K562 (cell line): ENCODE measurements around the gene TCF20. TPM values are rescaled to one million over a fixed set of nuclear protein-coding genes. Genes with fewer than 3 reads are reported as not detected.
A peak's percentile ranks its signal among the peaks of the same experiment; 100 is the strongest.

Source experiments
- ATAC-seq: fragments of 200-7000 bp; cut with Tn5 transposase; 3 replicates; pipeline ENCODE4 v1.9.1; 2020; ENCODE audit warnings: moderate library complexity
- BruUV-seq: library from RNA; stranded (reverse); fragments of 400-500 nt; replicated peaks from 2 replicates; lab custom pipeline; 2021; lab: Mats Ljungman, UMichigan
- CTCF ChIA-PET: fragments of 300-600 bp; formaldehyde crosslinking; extraction: SDS; loops from one replicate; lab custom pipeline; 2021; ENCODE audit warnings: low intra/inter-chr PET ratio; lab: Yijun Ruan, JAX
- POLR2A ChIA-PET: fragments of 300-600, 350-650 bp; sonication (Branson Sonifier 250); formaldehyde crosslinking; extraction: SDS; loops from one replicate; lab custom pipeline; 2021; ENCODE audit warnings: antibody characterized with exemption, inconsistent platforms; lab: Yijun Ruan, JAX
- DNase-seq, 4 experiments: peaks; one replicate each; pipeline versions ENCODE4 v3.0.0 to v3.0.0-alpha.2; 2011 to 2018; ENCODE audit warnings: low spot score in 3 of 4, mixed read lengths in 3 of 4; ENCODE audit errors: extremely low read depth in 1 of 4
- FAIRE-seq: peaks from 2 replicates; lab custom pipeline; 2011; peaks lifted over from hg19 to GRCh38; lab: Jason Lieb, UNC
- H2AFZ ChIP-seq: 2 replicates; pipeline ENCODE4 v1.6.0; 2011; ENCODE audit warnings: low read depth, low read length, control low read depth, inconsistent platforms
- H3K27ac ChIP-seq: fragments of 200-600 bp; 3 replicates; pipeline ENCODE4 v1.8.0; 2011; ENCODE audit warnings: low read depth, mild to moderate bottlenecking, control low read depth, inconsistent platforms, low read length, moderate library complexity, mixed read lengths; ENCODE audit errors: extremely low read depth
- H3K27me3 ChIP-seq, 2 experiments: fragments of 300-600 bp in 1 of 2; 2 replicates in 1 of 2; 3 replicates in 1 of 2; pipeline versions ENCODE4 v1.6.0 to v1.8.0; 2011; ENCODE audit warnings: inconsistent platforms in 2 of 2, low read length in 2 of 2, mild to moderate bottlenecking in 1 of 2, mixed read lengths in 1 of 2, moderate library complexity in 1 of 2; ENCODE audit not compliant: control insufficient read depth in 2 of 2, insufficient read depth in 2 of 2
- H3K36me3 ChIP-seq: fragments of 300-600 bp; 3 replicates; pipeline ENCODE4 v1.8.0; 2011; ENCODE audit warnings: mild to moderate bottlenecking, low read length, inconsistent platforms; ENCODE audit not compliant: control insufficient read depth, insufficient read depth
- H3K4me1 ChIP-seq, 2 experiments: fragments of 200-600 bp in 1 of 2; replicated peaks in 1 of 2; 2 replicates in 1 of 2; 3 replicates in 1 of 2; pipeline versions ENCODE4 v1.5.1 to v1.8.0; 2011; ENCODE audit warnings: inconsistent platforms in 2 of 2, low read length in 2 of 2, mild to moderate bottlenecking in 1 of 2, mixed read lengths in 1 of 2, moderate library complexity in 1 of 2; ENCODE audit not compliant: control insufficient read depth in 2 of 2, insufficient read depth in 2 of 2
- H3K4me2 ChIP-seq: 2 replicates; pipeline ENCODE4 v1.6.1; 2011; ENCODE audit warnings: low read length, control low read depth, inconsistent platforms, mixed read lengths; ENCODE audit not compliant: insufficient read depth
- H3K4me3 ChIP-seq: fragments of 200-600 bp; sonication (generic), shearing (Covaris generic); 2 replicates; pipeline ENCODE4 v1.5.1; 2016; ENCODE audit warnings: control low read depth, inconsistent platforms
- H3K79me2 ChIP-seq: fragments of 200-600 bp; 3 replicates; pipeline ENCODE4 v1.8.0; 2011; ENCODE audit warnings: low read length, inconsistent platforms; ENCODE audit not compliant: control insufficient read depth, insufficient read depth
- H3K9ac ChIP-seq, 2 experiments: 2 replicates each; pipeline versions ENCODE4 v1.6.0 to v1.6.1; 2011; ENCODE audit warnings: low read depth in 2 of 2, low read length in 2 of 2, control low read depth in 1 of 2, inconsistent platforms in 1 of 2, mild to moderate bottlenecking in 1 of 2, mixed read lengths in 1 of 2; ENCODE audit not compliant: insufficient read depth in 1 of 2
- H3K9me1 ChIP-seq: one replicate; pipeline ENCODE4 v1.6.0; 2011; ENCODE audit warnings: inconsistent platforms, mild to moderate bottlenecking, low read length, moderate library complexity; ENCODE audit not compliant: control insufficient read depth, insufficient read depth
- H3K9me3 ChIP-seq: replicated peaks from 2 replicates; pipeline ENCODE4 v1.5.1; 2011; ENCODE audit warnings: low read depth, low read length, inconsistent platforms; ENCODE audit not compliant: control insufficient read depth, insufficient read depth
- H4K20me1 ChIP-seq: replicated peaks from 2 replicates; pipeline ENCODE4 v1.6.1; 2011; ENCODE audit warnings: low read length, inconsistent platforms, mixed read lengths; ENCODE audit not compliant: control insufficient read depth, insufficient read depth
- EGR1 ChIP-seq: fragments of 450-650 bp; conservative IDR thresholded peaks from 2 replicates; pipeline ENCODE4 v1.6.1; 2017; ENCODE audit warnings: mild to moderate bottlenecking
- KDM4B ChIP-seq, 2 experiments: fragments of 450-650 bp in 1 of 2; sonication (generic) in 1 of 2; IDR thresholded peaks; 2 replicates each; pipeline ENCODE4 v1.6.1; 2016 to 2017; ENCODE audit warnings: borderline replicate concordance in 2 of 2, antibody characterized with exemption in 1 of 2, low read depth in 1 of 2, mild to moderate bottlenecking in 1 of 2
- KLF6 ChIP-seq: fragments of 250-450 bp; sonication (Bioruptor Pico); IDR thresholded peaks from 2 replicates; pipeline ENCODE4 v1.4.0; 2020; ENCODE audit warnings: mild to moderate bottlenecking, moderate library complexity, borderline replicate concordance
- MTA1 ChIP-seq: fragments of 450-650 bp; IDR thresholded peaks from 2 replicates; pipeline ENCODE4 v1.6.1; 2017; ENCODE audit warnings: borderline replicate concordance
- NFIC ChIP-seq: fragments of 450-650 bp; IDR thresholded peaks from 2 replicates; pipeline ENCODE4 v1.6.1; 2017; ENCODE audit warnings: mild to moderate bottlenecking, inconsistent platforms
- SMC3 ChIP-seq: conservative IDR thresholded peaks from 2 replicates; pipeline ENCODE4 v1.6.1; 2011; ENCODE audit warnings: low read depth, low read length, improper control_type of control experiment; ENCODE audit not compliant: insufficient read depth
- TBP ChIP-seq: optimal IDR thresholded peaks from 2 replicates; pipeline ENCODE3; 2011; ENCODE audit warnings: low read depth, low read length, improper control_type of control experiment
- ZFP36 ChIP-seq: fragments of 150-350 bp; IDR thresholded peaks from 2 replicates; pipeline ENCODE4 v1.6.1; 2018; ENCODE audit warnings: low read length, low read depth; ENCODE audit not compliant: partially characterized antibody
- ZNF584 ChIP-seq: fragments of 200-800 bp; sonication (Bioruptor generic); IDR thresholded peaks from 2 replicates; pipeline ENCODE4 v1.6.1; 2016; ENCODE audit warnings: low read depth, mild to moderate bottlenecking, missing genetic modification characterization, missing compliant biosample characterization
- ZNF76 ChIP-seq: fragments of 250-450 bp; sonication (Bioruptor Pico); IDR thresholded peaks from 2 replicates; pipeline ENCODE4 v1.4.0; 2020; ENCODE audit warnings: mild to moderate bottlenecking, moderate library complexity, borderline replicate concordance
- ZNF79 ChIP-seq: fragments of 250-450 bp; sonication (Bioruptor Pico); IDR thresholded peaks from 2 replicates; pipeline ENCODE4 v1.4.0; 2020; ENCODE audit warnings: low read depth, mild to moderate bottlenecking, moderate library complexity
- WGBS: fragments of 100-300 bp; shearing (Covaris generic); methylation state at CpG from one replicate; pipeline ENCODE4 v1.1.6; 2016; ENCODE audit warnings: low coverage, mixed read lengths; ENCODE audit not compliant: insufficient coverage; ENCODE audit errors: missing lambda C conversion rate; 5-methylcytosine and 5-hydroxymethylcytosine counted together
- in situ Hi-C: fragments of 300-500 bp; cut with MboI; formaldehyde crosslinking; loops from 4 replicates; pipeline ENCODE4 v1.15.0; 2018; ENCODE audit warnings: inconsistent platforms, mixed read lengths
- intact Hi-C: fragments of 100-400 bp; cut with micrococcal nuclease; formaldehyde crosslinking; loops from 2 replicates; pipeline ENCODE4 v1.14.2; 2022
- polyA plus RNA-seq, 8 experiments: library from polyadenylated mRNA; depleted of rRNA in 4 of 8; stranded (reverse) in 5 of 8; unstranded in 3 of 8; fragments of >200 nt; fragmentation: Nextera tagmentation in 2 of 8; fragmentation: Illumina TruSeq in 1 of 8; extraction: Ambion mirVana in 2 of 8; extraction: Trizol in 1 of 8; gene quantifications; 2 replicates each; pipeline versions ENCODE4 v1.2.1 to v1.2.3, GENCODE V29; 2011 to 2014; ENCODE audit warnings: inconsistent platforms in 1 of 8, missing spikeins in 1 of 8
- total RNA-seq, 7 experiments: library from RNA; depleted of rRNA in 6 of 7; stranded (reverse); fragments of >200 nt in 6 of 7; fragmentation: Illumina TruSeq in 2 of 7; extraction: Trizol in 2 of 7; gene quantifications; 2 replicates each; pipeline versions ENCODE4 v1.2.1 to v1.2.3, GENCODE V29; 2011 to 2021; ENCODE audit warnings: low replicate concordance in 1 of 7
- TF ChIP-seq, protein P1 (sequence below): sonication (generic); formaldehyde crosslinking; IDR thresholded peaks from 2 replicates; pipeline ENCODE4 v1.8.0; 2023; ENCODE audit warnings: mild to moderate bottlenecking, missing genetic modification reagents
- TF ChIP-seq, protein P2 (sequence below): fragments of 450-650 bp; IDR thresholded peaks from 2 replicates; pipeline ENCODE4 v1.6.1; 2016; ENCODE audit warnings: low read depth, mild to moderate bottlenecking, moderate library complexity

TCF20 gene
- total and polyA plus RNA-seq, 9 of the 15 experiments (the other 6 are each of a cell fraction or from before 2014, with no cell fraction given) = 0.35 to 43.6 (median 17.5) TPM

DNA sequence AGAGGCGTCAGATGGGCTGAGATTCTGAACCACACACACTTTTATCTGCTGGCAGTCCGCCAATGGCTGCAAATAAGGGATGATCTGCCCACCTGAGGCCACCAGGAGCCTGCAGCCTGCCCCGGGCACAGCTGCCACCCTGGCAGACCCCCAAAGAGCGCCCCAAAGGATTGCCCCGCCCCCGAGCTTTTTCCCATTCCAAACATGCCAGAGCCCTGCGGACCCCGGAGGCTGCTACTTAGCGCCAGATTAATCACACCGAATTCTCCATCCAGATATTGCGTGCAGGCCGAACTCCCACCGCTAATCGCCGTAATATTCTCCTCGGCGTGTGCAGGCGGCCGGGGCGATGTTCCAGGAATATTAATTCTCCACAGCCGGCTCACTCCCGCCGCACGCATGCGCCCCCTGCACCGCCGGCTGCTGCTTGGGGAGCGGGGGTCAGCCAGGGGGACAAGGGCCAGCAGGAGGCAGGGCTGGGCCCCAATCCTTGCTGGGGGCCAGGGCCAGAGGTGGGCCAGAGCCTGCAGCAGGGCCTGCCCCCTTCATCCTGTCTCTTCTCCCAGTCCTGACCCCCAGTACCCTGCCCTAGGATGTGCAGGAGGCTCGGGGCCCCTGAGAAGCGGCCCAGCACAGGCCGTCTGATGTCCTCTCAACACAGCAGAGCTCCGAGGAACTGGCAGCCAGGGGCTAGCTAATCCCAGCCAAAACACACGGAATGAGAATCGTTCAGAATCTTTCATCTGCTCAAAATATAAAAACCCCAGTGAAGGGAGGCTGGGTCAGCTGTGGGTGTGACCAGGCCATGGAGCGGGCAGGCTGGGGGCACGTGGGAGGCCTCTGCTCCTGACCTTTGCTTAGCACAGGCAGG is 19.5 kb upstream of the TCF20 start:
- POLR2A ChIA-PET = no interaction called here
- no peak for FAIRE-seq
- DNase-seq = no peak
- H3K9me3 ChIP-seq = no peaks in the 10 kb centered on the region
- peaks cover 9% of the 10 kb centered on the region; the same call in 1 of the 2 replicates for H4K20me1 ChIP-seq
- H3K4me3 ChIP-seq = no peak overlapping the region
- intact Hi-C loops (no loop called here), in situ Hi-C loops (loop anchor here (10.0 kb wide), 1 partner anchor 115 kb away; no protein-coding TSS in a partner anchor)
- CTCF ChIA-PET = no interaction called here
- no TSS peak for BruUV-seq
- no peak overlapping the region for H3K4me2 ChIP-seq
- no peaks in the 10 kb centered on the region for H3K27me3 ChIP-seq
- WGBS = 50% methylated on average over 27 of the region's 36 CpGs
- no peaks in the 10 kb centered on the region for H3K9me1 ChIP-seq
- no peak for ATAC-seq
- no peak overlapping the region for H3K27ac ChIP-seq
- TF ChIP-seq ZNF584 (CRISPR knock-in tag) (no peak), ZFP36 (no peak), NFIC (0 out of 2 replicates have a peak, but pooled peaks have one; percentile 23)
- peak overlapping the region in 1 of 2 experiments; percentile 35; a peak in 1 of 4 replicates for H3K9ac ChIP-seq
- no peaks in the 10 kb centered on the region for H3K36me3 ChIP-seq
- H3K79me2 ChIP-seq = no peaks in the 10 kb centered on the region
- no peak overlapping the region for H2AFZ ChIP-seq
- peaks cover 0 to 16% of the 10 kb centered on the region in 2 experiments; a peak in 2 of 5 replicates for H3K4me1 ChIP-seq

DNA sequence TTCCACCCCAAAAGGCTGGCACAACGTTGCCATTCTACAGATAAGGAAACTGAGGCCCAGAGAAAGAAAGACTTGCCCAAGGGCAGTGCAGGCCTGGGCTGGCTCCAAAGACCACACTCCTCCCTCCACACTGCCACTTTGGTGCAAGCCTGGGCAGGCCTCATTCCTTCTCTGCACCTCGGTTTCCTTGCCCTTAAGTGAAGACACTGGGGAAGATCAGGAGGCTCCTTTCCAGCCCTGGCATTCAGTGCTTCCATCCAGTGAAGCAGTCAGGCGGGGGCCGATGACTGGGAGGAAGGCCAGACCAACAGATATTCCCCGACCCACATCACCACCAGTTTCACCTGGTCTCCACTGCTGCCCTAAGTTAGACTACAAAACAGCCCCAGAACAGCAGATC is 18.3 kb upstream of the TCF20 start:
- intact Hi-C loops = no loop called here
- POLR2A ChIA-PET = no interaction called here
- TF ChIP-seq SMC3 (no peak), NFIC (no peak), MTA1 (no peak), ZNF76 (CRISPR knock-in tag) (no peak), KDM4B (IDR thresholded peaks at IDR 0.05; ENCODE audit: borderline replicate concordance in 2 of 2, low read depth in 1 of 2) (no peak), ZNF79 (no peak), TBP (no peak), EGR1 (no peak), KLF6 (CRISPR knock-in tag) (no peak)
- TF ChIP-seq, protein P1, sequence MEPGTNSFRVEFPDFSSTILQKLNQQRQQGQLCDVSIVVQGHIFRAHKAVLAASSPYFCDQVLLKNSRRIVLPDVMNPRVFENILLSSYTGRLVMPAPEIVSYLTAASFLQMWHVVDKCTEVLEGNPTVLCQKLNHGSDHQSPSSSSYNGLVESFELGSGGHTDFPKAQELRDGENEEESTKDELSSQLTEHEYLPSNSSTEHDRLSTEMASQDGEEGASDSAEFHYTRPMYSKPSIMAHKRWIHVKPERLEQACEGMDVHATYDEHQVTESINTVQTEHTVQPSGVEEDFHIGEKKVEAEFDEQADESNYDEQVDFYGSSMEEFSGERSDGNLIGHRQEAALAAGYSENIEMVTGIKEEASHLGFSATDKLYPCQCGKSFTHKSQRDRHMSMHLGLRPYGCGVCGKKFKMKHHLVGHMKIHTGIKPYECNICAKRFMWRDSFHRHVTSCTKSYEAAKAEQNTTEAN (CRISPR knock-in tag) = no peak
- TF ChIP-seq, protein P2, sequence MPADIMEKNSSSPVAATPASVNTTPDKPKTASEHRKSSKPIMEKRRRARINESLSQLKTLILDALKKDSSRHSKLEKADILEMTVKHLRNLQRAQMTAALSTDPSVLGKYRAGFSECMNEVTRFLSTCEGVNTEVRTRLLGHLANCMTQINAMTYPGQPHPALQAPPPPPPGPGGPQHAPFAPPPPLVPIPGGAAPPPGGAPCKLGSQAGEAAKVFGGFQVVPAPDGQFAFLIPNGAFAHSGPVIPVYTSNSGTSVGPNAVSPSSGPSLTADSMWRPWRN = no peak

More for the DNA sequence above, 18.3 kb upstream of the TCF20 start:
- ATAC-seq (no peak), FAIRE-seq (no peak), DNase-seq (no peak)
- H4K20me1 ChIP-seq = peaks cover 17% of the 10 kb centered on the region; the same call in 1 of the 2 replicates
- H3K9ac ChIP-seq = no peak overlapping the region
- no peak overlapping the region for H3K4me3 ChIP-seq
- in situ Hi-C loops = loop anchor here (10.0 kb wide), 1 partner anchor 114 kb away; no protein-coding TSS in a partner anchor
- no peaks in the 10 kb centered on the region for H3K9me1 ChIP-seq
- no peak overlapping the region for H3K4me2 ChIP-seq
- no peaks in the 10 kb centered on the region for H3K79me2 ChIP-seq
- WGBS = 19% methylated on average over 4 of the region's 5 CpGs
- no peak overlapping the region for H3K27ac ChIP-seq
- CTCF ChIA-PET = no interaction called here
- no TSS peak for BruUV-seq
- no peak overlapping the region for H2AFZ ChIP-seq
- H3K4me1 ChIP-seq = peaks cover 0 to 8% of the 10 kb centered on the region in 2 experiments; a peak in 2 of 5 replicates
- H3K36me3 ChIP-seq = no peaks in the 10 kb centered on the region
- no peaks in the 10 kb centered on the region for H3K9me3 ChIP-seq
- no peaks in the 10 kb centered on the region for H3K27me3 ChIP-seq
